Activated naive CD8-positive, alpha-beta T cell treated with anti-CD3 and anti-CD28 coated beads, Interleukin-2, amount 50 U/mL, for 16 hours (primary cell): ENCODE data around the gene TMEFF2.
"Not testable (repeated sequence)": the region's sequence is repeated elsewhere in the genome, so short reads cannot be mapped to it uniquely, and the experiment has no call there.

Experiments
- DNase-seq: peaks from one replicate; pipeline ENCODE4 v3.0.0-alpha.2; 2020; ENCODE audit warnings: low read depth, low spot score

Gene TMEFF2

DNA sequence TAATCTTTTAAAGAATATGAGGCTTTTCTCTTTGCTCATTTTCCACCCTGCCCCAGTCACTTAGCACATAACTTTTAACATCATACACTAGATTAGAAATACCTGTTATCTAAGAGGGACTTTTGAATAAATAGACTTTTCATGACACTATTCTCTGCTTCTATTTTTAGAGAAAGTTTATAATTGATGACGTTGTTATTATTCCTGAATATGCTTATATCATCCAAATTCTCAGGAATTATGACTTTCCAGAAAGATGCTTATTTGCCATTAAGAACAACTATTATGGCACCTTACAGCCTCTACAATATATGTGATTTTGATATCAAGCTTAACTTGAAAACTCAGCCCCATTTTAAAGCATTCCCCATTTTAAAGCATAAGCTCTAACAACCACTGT is 11.4 kb downstream of the TMEFF2 start:
- no peak for DNase-seq

DNA sequence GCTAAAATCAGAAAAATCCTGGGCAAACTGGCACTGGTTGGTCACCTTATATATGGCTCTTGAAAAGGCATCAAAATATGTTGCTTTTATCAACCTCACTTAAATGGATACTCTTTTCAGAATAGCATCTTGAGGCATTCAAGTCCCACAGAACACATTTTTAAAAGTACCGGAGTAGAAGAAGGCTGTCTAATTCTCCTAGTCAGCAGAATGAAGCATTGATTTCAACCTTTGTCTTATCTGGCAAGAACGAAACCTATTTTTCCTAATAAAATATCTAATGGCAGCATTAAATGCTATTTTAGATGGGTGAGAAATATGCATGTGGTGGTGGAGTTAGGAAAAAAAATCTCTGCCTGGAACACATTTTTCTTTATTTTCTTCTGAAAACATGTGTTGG is 27.8 kb downstream of the TMEFF2 start:
- no peak for DNase-seq

DNA sequence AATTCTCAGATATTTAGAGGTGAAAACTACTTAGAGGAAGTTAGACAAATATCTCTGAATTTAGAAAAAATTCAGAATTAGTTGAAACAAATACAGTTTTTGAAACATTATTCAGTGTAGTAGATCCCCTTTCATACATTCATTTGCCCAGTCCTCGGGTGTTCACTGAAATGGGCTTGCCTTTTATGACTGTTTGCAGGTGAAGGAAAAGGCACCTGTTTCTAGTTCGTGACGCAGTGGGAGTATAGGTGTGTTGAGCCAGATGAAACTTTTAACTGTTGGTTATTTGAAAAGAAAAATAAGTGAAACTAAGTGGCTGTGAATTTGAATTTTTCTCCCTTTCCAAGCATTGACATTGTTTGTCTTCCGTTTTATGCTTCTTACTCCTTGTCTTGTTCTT is 28.9 kb downstream of the TMEFF2 start:
- DNase-seq: no peak

DNA sequence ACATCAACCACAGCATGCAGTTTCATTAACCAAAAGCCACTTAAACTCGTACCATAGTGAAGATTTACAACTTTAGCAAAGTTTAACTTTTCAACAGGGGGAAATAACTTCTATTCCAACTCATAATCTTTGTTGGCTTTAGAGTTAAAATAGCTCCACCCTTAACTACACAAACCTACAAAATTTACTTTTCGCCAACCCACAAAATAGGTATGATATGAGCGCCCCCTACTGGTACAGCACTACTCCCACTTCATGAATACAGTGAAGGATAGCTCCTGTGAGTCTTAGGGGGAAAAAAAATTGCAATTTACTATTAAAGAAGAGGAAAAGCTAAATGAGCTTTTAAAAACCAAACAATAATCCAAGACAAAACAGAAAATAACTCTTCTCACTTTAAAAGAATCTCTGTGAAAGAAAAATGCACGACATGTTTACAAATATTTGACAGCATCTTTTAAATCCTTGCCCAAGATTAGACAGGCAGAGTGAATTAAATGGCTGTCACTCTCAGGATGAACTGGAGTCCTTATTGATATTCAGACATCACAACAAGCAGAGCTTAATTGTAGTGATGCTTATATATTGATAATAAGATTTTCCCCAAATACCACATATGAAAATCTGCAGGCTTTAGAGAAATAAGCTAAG is 32.2 kb downstream of the TMEFF2 start:
- peak; percentile 55 for DNase-seq

DNA sequence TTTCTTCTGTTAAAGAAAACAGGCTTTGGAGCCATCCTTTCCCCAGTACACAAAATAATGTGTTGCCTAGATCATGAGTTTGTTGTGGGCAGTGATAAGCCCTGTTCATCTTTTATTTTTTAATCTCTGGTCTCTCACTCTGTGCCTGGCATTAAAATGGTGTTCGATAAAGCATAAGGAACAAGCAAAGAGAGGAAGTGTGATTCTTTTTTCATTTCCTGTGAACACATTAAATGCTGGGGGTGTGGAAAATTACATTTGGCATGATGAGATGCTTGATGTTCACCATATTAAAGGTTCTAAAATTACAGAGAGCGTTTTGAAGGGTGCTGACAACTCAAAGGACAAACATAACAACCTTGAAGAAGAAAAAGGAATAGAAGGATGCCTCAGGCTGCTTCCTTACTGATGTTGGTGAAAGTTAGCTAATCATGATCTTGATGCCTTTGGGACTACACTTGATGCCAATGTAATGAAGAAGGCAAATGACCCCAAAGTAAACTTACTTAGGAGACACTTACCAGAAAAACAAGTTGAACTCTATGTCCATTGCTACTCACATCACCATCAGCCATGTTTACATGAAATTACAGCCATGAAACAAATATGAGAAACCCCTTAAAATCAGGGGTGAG is 33.0 kb downstream of the TMEFF2 start:
- no peak for DNase-seq

DNA sequence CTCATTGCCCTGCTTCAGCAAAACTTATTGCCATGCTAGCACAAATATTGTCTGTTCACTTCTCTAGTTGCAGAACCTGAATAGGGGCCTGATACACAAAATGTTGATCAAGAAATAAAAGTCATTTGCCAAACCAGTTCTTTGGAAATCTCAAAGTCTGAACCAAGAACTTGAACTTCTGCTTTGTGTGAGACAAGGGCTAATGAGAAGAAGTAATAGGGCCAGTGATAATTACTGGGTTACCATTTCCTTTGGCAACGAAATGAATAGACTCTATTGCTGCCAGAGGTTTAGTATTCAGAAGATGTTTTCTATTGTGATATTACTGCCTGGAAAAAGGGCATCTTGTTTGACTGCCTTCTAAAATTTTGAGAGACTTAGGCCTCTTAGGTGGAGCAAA is 35.0 kb downstream of the TMEFF2 start:
- DNase-seq: no peak

DNA sequence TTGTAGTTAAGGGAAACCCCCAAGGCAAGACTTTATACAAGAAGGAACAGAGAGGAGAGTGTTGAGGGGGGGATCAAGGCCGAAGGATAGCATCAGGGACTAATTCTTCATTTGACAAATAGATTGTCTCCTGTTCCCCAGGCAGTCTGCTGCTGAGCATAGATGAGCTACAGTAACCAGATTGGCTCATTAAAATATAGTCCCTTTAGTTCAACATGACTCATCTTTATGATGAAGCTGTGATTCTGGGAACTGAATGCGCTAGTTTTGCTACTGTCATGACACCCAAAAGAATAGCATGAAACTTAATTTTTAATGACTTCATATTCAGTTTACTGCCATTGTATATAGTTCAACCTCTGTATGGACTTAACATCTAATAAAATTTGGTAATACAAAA is 35.5 kb downstream of the TMEFF2 start:
- no peak for DNase-seq

DNA sequence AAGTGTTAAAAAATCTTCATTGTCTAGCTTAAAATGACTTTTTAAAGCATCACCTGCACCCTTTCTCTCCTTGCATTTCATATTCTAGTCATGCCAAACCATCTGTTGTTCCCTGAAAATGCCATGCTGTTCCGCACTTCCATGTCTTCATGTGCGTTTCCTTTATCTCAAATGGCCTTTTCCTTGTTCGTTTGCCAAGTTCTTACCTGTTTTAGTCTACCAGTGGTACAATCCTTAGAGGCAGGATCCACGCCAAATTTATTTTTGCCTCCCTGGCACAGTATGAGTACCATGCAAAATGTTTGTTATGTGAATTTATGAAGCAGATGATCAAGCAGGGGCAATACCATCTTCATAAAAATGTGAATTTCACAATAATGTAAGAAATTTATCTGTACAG is 37.0 kb downstream of the TMEFF2 start:
- no peak for DNase-seq

DNA sequence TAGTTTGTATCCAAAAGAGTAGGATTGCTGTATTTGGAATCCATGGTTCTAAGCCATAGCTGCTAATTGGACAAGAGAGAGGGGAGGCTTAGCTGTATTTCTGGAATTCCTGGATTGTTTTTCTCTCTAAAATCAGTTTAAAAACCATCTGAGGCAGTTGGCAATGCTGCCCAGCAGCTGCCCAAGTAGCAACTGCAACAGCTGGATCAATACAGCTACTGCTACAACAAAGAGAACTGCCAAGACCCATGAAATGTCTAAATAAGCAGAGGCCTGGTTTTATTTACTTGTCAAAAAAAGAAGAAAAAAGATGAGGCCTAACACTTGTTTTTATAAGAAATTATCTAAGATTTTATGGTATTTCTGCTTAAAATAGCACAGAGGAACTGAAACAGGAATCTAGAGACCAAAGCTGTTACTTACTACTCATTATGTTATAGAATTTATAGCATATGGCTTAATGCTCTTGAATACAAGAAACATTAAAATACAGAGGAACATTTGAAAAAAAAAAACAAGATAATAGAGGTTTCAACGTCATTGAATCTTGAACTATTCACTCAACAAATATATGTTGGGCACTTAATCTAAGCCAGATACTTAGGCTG is 39.1 kb downstream of the TMEFF2 start:
- no peak for DNase-seq

DNA sequence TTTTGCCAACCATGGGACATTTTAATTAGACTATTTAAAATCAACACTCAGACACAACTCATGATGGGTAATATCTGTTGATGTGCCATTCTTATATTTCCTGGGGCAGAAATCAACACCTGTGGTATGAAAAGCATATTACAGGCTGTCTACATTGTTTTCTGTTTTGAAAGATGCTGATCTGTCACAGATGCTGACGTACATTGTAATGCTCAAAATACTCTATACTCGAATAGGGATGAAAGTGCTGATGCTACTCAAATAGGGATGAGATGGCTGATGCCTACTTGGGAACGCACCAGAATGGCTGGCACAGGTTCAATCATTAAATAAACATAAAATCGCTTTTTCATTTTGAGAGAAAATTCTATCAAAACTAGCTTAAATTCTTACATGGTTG is 41.2 kb downstream of the TMEFF2 start:
- DNase-seq: no peak

DNA sequence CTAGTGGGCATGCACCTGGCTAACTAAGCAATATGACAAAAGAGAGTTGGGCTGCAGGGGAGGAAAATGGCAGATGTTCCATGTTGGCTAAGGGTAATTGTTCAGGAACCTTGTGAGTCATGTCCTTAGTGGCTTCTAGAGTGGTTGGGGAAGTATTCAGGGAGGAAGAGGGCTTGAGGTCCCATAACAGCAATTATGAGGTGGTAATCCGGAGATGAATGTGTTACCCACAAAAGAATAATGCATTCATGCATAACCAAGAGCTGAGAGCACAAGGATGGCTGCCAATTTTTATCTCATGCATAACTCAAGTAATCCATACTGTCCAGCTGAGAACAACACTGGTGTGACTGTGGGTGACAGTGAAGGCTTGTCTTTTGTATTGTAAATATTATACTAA is 42.9 kb downstream of the TMEFF2 start:
- DNase-seq: no peak

DNA sequence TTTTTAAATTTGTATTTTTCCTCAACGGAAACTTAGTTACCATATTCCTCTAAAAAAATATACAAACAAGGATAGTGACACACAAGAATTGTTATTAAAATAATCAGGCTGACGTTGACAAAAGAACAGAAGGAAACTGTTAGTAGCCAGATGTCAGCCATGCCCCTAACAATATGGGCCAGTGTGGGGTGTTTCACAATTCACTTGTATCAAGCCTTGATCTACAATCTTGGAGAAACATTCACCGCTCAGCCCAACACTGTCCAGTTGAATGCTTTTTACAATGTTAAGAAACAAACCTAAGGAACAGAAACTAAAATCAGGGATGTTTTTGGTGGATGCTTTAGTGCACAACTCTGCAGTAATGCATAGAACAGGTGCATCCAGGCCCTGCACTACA is 44.6 kb downstream of the TMEFF2 start:
- no peak for DNase-seq

DNA sequence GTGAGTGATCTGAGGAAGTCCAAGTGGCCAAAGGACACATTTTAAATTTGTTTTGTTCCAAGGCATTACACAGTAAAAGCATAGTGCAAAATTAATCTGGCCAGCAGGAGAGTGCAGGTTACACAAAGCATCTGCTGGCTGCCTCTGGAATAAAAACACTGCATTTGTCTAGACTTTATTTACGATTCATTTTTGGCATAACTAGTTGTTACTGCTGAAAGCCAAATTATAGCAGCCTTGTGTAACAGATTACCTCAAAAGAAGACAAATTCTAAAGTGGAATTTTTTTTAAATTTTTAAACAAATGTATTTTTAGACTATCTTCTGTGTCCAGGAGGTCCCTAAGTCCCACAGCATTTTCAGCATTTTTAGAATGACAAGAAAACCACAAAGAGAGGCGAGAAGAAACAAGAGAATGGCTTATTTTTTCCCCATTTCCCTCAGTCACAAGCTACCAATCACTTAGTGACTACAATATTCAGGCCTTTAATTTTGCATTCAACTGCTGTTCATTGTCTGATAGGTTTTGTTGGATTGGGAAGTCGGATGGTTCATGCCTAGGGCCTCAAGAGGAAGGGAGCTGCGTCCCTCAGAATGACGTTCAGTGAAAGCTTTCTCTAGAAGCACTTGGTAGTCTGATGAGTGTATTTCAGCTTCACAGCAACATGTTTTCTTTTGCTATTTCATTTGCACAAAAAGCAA is 46.0 kb downstream of the TMEFF2 start:
- no peak for DNase-seq

DNA sequence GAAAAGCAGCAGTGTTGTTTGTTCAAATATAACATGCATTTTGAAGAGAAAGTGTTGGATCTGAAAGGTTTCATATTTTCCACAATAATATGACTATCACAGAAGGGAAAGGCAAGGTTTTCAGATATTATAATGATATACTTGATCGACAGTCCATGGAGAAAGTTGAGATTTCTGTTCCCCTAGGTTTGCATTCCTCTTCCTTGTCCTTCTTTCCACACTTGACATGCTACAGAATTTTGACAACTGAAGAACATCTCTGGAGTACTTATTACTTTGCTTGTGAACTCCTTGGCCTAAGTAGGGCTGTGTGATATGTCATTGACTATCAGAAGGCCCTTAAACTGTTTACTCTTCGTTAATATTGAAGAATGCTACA is 46.5 kb downstream of the TMEFF2 start:
- DNase-seq: no peak

DNA sequence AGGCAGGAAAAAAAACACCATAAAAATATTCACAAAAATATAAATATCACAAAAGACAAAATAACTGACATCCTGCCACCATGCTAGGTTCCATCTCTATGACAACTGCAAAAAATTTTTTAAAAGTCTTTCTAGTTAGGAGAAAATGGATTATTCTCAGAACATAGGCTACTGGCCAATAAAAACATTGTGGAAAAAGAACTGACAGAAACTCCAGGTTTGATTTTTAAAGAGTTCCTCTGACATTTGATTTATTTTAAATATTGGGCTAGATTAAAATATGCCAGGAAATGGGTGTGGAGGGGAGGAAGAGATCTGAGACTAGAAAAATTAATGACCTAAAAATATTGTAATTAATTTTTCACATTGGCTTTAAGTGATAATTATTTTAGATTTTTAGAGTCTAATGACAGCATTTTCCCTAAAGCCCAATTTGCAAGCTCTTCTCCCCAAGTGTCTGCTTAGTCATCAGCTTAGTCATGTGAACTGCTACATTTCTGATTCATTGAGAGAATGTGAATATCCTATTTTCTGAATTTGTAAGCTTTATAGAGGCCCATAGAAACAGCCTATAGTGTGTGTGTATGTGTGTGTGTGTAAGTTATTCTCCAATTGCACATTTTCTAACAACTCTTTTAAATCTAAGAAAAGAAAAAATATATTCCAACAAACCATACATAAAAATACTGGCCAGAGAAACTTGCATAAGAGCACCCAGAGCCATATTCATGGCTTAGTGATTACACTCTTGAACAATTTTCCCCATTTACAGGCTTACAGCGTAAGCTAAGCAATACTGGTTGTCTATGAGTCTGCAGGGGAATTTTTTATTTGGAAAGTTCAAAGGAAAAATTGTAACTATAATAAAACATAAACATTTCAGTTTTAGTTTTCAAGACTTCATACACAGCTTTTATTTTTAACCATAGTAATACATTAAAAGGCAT is 48.4 kb downstream of the TMEFF2 start:
- DNase-seq: no peak

DNA sequence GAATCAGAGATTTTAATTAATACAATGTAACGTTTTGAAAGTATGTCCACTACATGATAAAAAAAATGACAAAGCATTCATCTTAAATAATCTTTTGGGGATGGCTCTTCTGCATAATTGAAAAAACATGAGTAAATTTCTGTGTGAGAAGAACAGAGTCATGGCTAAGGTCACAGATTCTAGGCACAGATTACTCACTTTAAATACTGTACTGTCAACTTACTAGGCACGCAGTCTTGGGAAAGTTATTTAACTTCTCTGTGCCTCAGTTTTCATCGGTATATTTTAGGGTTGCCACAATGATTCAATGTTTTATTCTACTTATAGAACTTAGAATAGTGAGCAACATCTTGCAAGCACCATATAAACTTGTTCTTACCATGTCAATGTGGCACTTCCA is 49.2 kb downstream of the TMEFF2 start:
- no peak for DNase-seq

DNA sequence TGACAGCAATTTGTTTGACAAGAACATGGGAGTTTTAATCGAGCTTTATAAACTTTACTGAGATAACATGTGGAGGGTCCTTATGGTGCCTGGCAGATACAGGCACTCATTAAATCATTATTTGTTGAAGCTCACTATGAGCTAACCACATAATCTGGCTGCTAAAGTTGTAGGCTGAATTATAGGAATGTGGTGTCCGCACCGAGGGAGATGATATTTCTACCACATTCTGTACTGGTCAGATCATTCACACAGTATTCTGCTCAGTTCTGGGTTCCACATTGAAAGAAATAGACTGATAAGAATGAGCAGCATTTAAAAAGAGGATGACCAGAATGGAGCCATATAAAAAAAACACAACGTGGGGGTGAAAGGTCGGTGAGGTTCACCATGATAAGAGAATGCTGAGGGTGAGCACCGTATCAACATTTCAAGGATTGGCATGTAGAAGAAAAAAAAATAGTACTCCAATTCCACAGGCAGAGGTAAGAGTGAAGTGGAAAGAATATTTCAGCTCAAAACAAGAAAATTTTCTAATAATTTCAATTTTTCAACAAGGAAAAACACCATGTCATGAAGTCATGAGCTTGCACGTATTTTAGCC is 54.4 kb downstream of the TMEFF2 start:
- DNase-seq: no peak

DNA sequence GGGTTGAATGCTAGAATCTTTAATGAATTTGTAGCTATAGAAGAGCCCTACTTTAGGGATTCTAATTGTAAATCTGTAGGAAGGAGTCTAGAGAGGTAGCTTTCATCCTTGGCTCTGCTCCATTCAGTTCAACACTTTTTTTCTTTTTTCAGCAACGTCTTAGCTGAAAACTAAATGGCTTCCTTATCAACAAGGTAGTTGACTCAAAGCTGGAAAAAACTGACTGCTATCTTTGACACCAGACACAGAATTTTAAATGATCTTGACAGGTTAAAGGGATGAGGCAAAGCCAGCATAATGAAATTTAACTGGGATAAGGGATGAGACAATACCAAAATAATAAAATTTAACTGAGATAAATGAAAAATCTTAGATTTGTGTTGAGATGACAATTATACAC is 54.9 kb downstream of the TMEFF2 start:
- DNase-seq: no peak

DNA sequence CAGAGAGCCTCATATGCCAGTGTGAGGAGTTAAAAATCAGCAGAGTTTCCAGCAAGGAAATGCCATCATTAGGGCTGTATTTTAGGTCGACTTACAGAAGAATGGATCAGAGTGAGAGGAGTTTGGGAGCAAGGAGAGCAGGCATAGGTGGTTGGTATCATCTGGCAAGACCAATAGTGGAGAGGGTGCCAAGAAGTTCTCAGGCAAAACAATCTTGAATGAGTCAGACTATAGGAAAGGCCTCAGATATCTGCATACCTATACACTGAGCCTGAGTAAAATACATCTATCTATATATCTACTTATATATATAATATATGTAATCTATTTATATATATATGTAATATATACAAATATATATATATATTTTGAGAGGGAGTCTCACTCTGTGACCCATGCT is 57.3 kb downstream of the TMEFF2 start:
- DNase-seq: no peak

DNA sequence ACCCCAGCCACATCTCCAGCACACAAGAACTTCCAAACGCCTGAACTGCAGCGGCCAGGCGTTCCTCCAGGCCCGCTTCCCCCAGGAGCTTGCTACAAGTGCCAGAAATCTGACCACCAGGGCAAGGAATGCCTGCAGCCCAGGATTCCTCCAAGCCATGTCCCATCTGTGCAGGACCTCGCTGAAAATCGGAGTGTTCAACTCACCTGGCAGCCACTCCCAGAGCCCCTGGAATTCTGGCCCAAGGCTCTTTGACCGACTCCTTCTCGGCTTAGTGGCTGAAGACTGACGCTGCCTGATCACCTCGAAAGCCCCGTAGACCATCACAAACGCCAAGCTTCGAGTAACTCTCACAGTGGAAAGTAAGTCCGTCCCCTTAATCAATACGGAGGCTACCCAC is 62.1 kb downstream of the TMEFF2 start:
- not testable (repeated sequence) for DNase-seq

DNA sequence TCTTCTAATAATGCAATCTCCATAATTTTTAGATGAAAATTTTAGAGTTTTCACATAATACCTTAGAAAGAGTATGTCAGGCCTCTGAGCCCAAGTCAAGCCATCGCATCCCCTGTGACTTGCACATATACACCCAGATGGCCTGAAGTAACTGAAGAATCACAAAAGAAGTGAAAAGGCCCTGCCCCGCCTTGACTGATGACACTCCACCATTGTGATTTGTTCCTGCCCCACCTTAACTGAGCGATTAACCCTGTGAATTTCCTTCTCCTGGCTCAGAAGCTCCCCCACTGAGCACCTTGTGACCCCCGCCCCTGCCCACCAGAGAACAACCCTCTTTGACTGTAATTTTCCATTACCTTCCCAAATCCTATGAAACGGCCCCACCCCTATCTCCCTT is 64.4 kb downstream of the TMEFF2 start:
- DNase-seq: not testable (repeated sequence)
